Measurements from ENCODE around the gene KIAA1217.

The KIAA1217 gene

GRCh38 chr10:24496906-24497305 lies 288.0 kb downstream of the KIAA1217 start:
- DNase-seq (ENCODE audit: low read depth), result no peak

- DNase-seq (ENCODE audit: low read depth), result no peak
These were observed 292.2 kb downstream of the KIAA1217 start for GRCh38 chr10:24501056-24501711.

GRCh38 chr10:24502006-24502405 lies 293.1 kb downstream of the KIAA1217 start:
- DNase-seq (ENCODE audit: low read depth), result no peak

- no peak for DNase-seq (ENCODE audit: low read depth)
These were observed 294.0 kb downstream of the KIAA1217 start for GRCh38 chr10:24502801-24503460.

GRCh38 chr10:24503461-24504320 lies 294.8 kb downstream of the KIAA1217 start:
- DNase-seq (ENCODE audit: low read depth), result no peak

GRCh38 chr10:24505759-24506158 lies 296.8 kb downstream of the KIAA1217 start:
- DNase-seq (ENCODE audit: low read depth), result no peak

GRCh38 chr10:24513155-24513554 lies 304.2 kb downstream of the KIAA1217 start:
- no peak for DNase-seq (ENCODE audit: low read depth)

GRCh38 chr10:24515481-24515880 lies 306.5 kb downstream of the KIAA1217 start:
- DNase-seq (ENCODE audit: low read depth), result no peak

GRCh38 chr10:24518411-24518810 lies 309.5 kb downstream of the KIAA1217 start:
- DNase-seq (ENCODE audit: low read depth), result no peak

GRCh38 chr10:24518981-24519597 lies 310.2 kb downstream of the KIAA1217 start:
- no peak for DNase-seq (ENCODE audit: low read depth)

GRCh38 chr10:24519950-24520349 lies 311.0 kb downstream of the KIAA1217 start:
- DNase-seq (ENCODE audit: low read depth), result peak; percentile 2

- no peak for DNase-seq (ENCODE audit: low read depth)
These were observed 315.4 kb downstream of the KIAA1217 start for GRCh38 chr10:24524314-24524713.

- no peak for DNase-seq (ENCODE audit: low read depth)
These were observed 317.2 kb downstream of the KIAA1217 start for GRCh38 chr10:24526085-24526649.

- DNase-seq (ENCODE audit: low read depth), result no peak
These were observed 320.0 kb downstream of the KIAA1217 start for GRCh38 chr10:24528946-24529345.

GRCh38 chr10:24531439-24531838 lies 322.5 kb downstream of the KIAA1217 start:
- DNase-seq (ENCODE audit: low read depth), result no peak

- no peak for DNase-seq (ENCODE audit: low read depth)
These were observed 325.0 kb downstream of the KIAA1217 start for GRCh38 chr10:24533981-24534380.

GRCh38 chr10:24536636-24537035 lies 327.7 kb downstream of the KIAA1217 start:
- DNase-seq (ENCODE audit: low read depth), result no peak

GRCh38 chr10:24541239-24541753 lies 332.4 kb downstream of the KIAA1217 start:
- no peak for DNase-seq (ENCODE audit: low read depth)

- DNase-seq (ENCODE audit: low read depth), result no peak
These were observed 333.7 kb downstream of the KIAA1217 start for GRCh38 chr10:24542314-24543270.

- no peak for DNase-seq (ENCODE audit: low read depth)
These were observed 335.8 kb downstream of the KIAA1217 start for GRCh38 chr10:24544776-24545175.

- DNase-seq (ENCODE audit: low read depth), result no peak
These were observed 336.6 kb downstream of the KIAA1217 start for GRCh38 chr10:24545585-24545984.

Data from activated gamma-delta T cell treated with anti-CD3 and anti-CD28 coated beads, Interleukin-2, amount 50 U/mL, for 16 hours (primary cell).